NCI-H1436 treated with DMSO at 0.1 percent for 48 hours (cell line): Measurements from ENCODE around the gene VMP1.

ENCODE experiments used
- DNase-seq: peaks from one replicate; lab custom pipeline; 2025; lab: John Stamatoyannopoulos, UW

VMP1 gene

GRCh38 chr17:59711936-59712335 lies 4.5 kb downstream of the VMP1 start:
- no peak for DNase-seq

- DNase-seq = no peak
Measured at GRCh38 chr17:59712862-59713261, 5.4 kb downstream of the VMP1 start.

GRCh38 chr17:59714255-59714654 lies 6.8 kb downstream of the VMP1 start:
- no peak for DNase-seq

- no peak for DNase-seq
Measured at GRCh38 chr17:59716427-59716826, 9.0 kb downstream of the VMP1 start.

- no peak for DNase-seq
Measured at GRCh38 chr17:59719526-59719925, 12.1 kb downstream of the VMP1 start.

- no peak for DNase-seq
Measured at GRCh38 chr17:59722623-59723022, 15.2 kb downstream of the VMP1 start.

- DNase-seq = no peak
Measured at GRCh38 chr17:59723041-59723440, 15.6 kb downstream of the VMP1 start.

GRCh38 chr17:59723607-59724006 lies 16.2 kb downstream of the VMP1 start:
- no peak for DNase-seq

GRCh38 chr17:59725691-59726090 lies 18.2 kb downstream of the VMP1 start:
- DNase-seq = no peak

GRCh38 chr17:59727817-59728533 lies 20.5 kb downstream of the VMP1 start:
- no peak for DNase-seq

GRCh38 chr17:59730268-59730834 lies 22.9 kb downstream of the VMP1 start:
- DNase-seq = no peak

GRCh38 chr17:59733697-59734096 lies 26.2 kb downstream of the VMP1 start:
- DNase-seq = no peak

GRCh38 chr17:59734226-59734625 lies 26.8 kb downstream of the VMP1 start:
- no peak for DNase-seq

GRCh38 chr17:59737324-59737723 lies 29.9 kb downstream of the VMP1 start:
- no peak for DNase-seq

GRCh38 chr17:59743842-59744241 lies 36.4 kb downstream of the VMP1 start:
- DNase-seq = no peak

GRCh38 chr17:59745040-59745439 lies 37.6 kb downstream of the VMP1 start:
- no peak for DNase-seq

GRCh38 chr17:59746849-59747445 lies 39.5 kb downstream of the VMP1 start:
- peak; percentile 2 for DNase-seq

GRCh38 chr17:59748591-59748990 lies 41.1 kb downstream of the VMP1 start:
- no peak for DNase-seq

GRCh38 chr17:59751955-59752413 lies 44.5 kb downstream of the VMP1 start:
- DNase-seq = no peak

- no peak for DNase-seq
Measured at GRCh38 chr17:59752446-59752845, 45.0 kb downstream of the VMP1 start.

- DNase-seq = no peak
Measured at GRCh38 chr17:59752922-59753321, 45.5 kb downstream of the VMP1 start.

GRCh38 chr17:59753522-59754467 lies 46.3 kb downstream of the VMP1 start:
- DNase-seq = peak; percentile 54
